ENCODE results near the gene ATP2A3.
"Not testable (repeated sequence)": the region's sequence is repeated elsewhere in the genome, so short reads cannot be mapped to it uniquely, and the experiment has no call there.

The ATP2A3 gene

GRCh38 chr17:3992370-3992769, 28.1 kb upstream of the ATP2A3 start:
- no peak overlapping the region for H3K4me3 ChIP-seq (ENCODE audit: low read depth, low read length)
- no peaks in the 10 kb centered on the region for H3K4me1 ChIP-seq
- TF ChIP-seq CTCF (IDR thresholded peaks at IDR 0.05): no peak
- no peak overlapping the region for H3K4me2 ChIP-seq (ENCODE audit: low read length)
- H3K36me3 ChIP-seq (ENCODE audit: control insufficient read depth, insufficient read depth, low read length): no peaks in the 10 kb centered on the region
- H3K9me3 ChIP-seq (ENCODE audit: control insufficient read depth, low read length): no peaks in the 10 kb centered on the region
- H3K9ac ChIP-seq: no peak overlapping the region
- no peak overlapping the region for H2AFZ ChIP-seq
- no peaks in the 10 kb centered on the region for H3K79me2 ChIP-seq
- no peak overlapping the region for H3K27ac ChIP-seq
- peaks cover 2% of the 10 kb centered on the region for H3K27me3 ChIP-seq (ENCODE audit: control insufficient read depth, insufficient read depth, low read length)

GRCh38 chr17:3991699-3992098, 27.5 kb upstream of the ATP2A3 start:
- not testable (repeated sequence) for H3K79me2 ChIP-seq

GRCh38 chr17:3990386-3991127, 26.3 kb upstream of the ATP2A3 start:
- no peak overlapping the region for H3K9ac ChIP-seq
- H3K27ac ChIP-seq: no peak overlapping the region

More at GRCh38 chr17:3991699-3992098, 27.5 kb upstream of the ATP2A3 start:
- not testable (repeated sequence) for H3K9me3 ChIP-seq (ENCODE audit: control insufficient read depth, low read length); H3K4me2 ChIP-seq (ENCODE audit: low read length); H3K27ac ChIP-seq; H3K27me3 ChIP-seq (ENCODE audit: control insufficient read depth, insufficient read depth, low read length); H3K4me3 ChIP-seq (ENCODE audit: low read depth, low read length); H2AFZ ChIP-seq; H3K36me3 ChIP-seq (ENCODE audit: control insufficient read depth, insufficient read depth, low read length); H3K4me1 ChIP-seq; H3K9ac ChIP-seq

GRCh38 chr17:3989041-3989886, 25.0 kb upstream of the ATP2A3 start:
- no peaks in the 10 kb centered on the region for H3K9me3 ChIP-seq (ENCODE audit: control insufficient read depth, low read length)
- H3K9ac ChIP-seq: no peak overlapping the region
- H3K4me2 ChIP-seq (ENCODE audit: low read length): no peak overlapping the region
- H3K4me1 ChIP-seq: peaks cover 3% of the 10 kb centered on the region
- no peak overlapping the region for H2AFZ ChIP-seq
- no peaks in the 10 kb centered on the region for H3K36me3 ChIP-seq (ENCODE audit: control insufficient read depth, insufficient read depth, low read length)
- no peak for TF ChIP-seq CTCF (IDR thresholded peaks at IDR 0.05)
- H3K27ac ChIP-seq: no peak overlapping the region
- no peak overlapping the region for H3K4me3 ChIP-seq (ENCODE audit: low read depth, low read length)
- H3K27me3 ChIP-seq (ENCODE audit: control insufficient read depth, insufficient read depth, low read length): peaks cover 2% of the 10 kb centered on the region
- no peaks in the 10 kb centered on the region for H3K79me2 ChIP-seq

More at GRCh38 chr17:3990386-3991127, 26.3 kb upstream of the ATP2A3 start:
- Histone ChIP-seq H3K4me1 (peaks cover 3% of the 10 kb centered on the region), H2AFZ (no peak overlapping the region), H3K36me3 (ENCODE audit: control insufficient read depth, insufficient read depth, low read length) (no peaks in the 10 kb centered on the region), H3K79me2 (no peaks in the 10 kb centered on the region), H3K4me2 (ENCODE audit: low read length) (no peak overlapping the region), H3K9me3 (ENCODE audit: control insufficient read depth, low read length) (no peaks in the 10 kb centered on the region), H3K27me3 (ENCODE audit: control insufficient read depth, insufficient read depth, low read length) (peaks cover 2% of the 10 kb centered on the region), H3K4me3 (ENCODE audit: low read depth, low read length) (no peak overlapping the region)
- TF ChIP-seq CTCF (IDR thresholded peaks at IDR 0.05): no peak

GRCh38 chr17:3988297-3989040, 24.2 kb upstream of the ATP2A3 start:
- peaks cover 3% of the 10 kb centered on the region for H3K4me1 ChIP-seq
- no peak overlapping the region for H2AFZ ChIP-seq
- no peaks in the 10 kb centered on the region for H3K27me3 ChIP-seq (ENCODE audit: control insufficient read depth, insufficient read depth, low read length)
- no peak overlapping the region for H3K27ac ChIP-seq
- H3K79me2 ChIP-seq: no peaks in the 10 kb centered on the region
- TF ChIP-seq CTCF (IDR thresholded peaks at IDR 0.05): no peak
- no peak overlapping the region for H3K9ac ChIP-seq
- no peaks in the 10 kb centered on the region for H3K9me3 ChIP-seq (ENCODE audit: control insufficient read depth, low read length)
- no peak overlapping the region for H3K4me2 ChIP-seq (ENCODE audit: low read length)
- no peak overlapping the region for H3K4me3 ChIP-seq (ENCODE audit: low read depth, low read length)
- no peaks in the 10 kb centered on the region for H3K36me3 ChIP-seq (ENCODE audit: control insufficient read depth, insufficient read depth, low read length)

Measured in parathyroid adenoma (tissue), 2 donors.